HG03159 (cell line): ENCODE measurements around the gene TMEM158.

Experiments used
- ATAC-seq: cut with Tn5 transposase; IDR thresholded peaks from one replicate; pipeline ENCODE4 v1.9.1; 2021; ENCODE audit warnings: mild to moderate bottlenecking, moderate library complexity; ENCODE audit not compliant: unreplicated experiment

Gene TMEM158

GRCh38 chr3:45226206-45226915 lies at the start of gene TMEM158:
TSS of gene TMEM158 (minus strand) at chr3:45226287. CDS start at chr3:45226027, 260 bp downstream.
- ATAC-seq, result no peak

DNA sequence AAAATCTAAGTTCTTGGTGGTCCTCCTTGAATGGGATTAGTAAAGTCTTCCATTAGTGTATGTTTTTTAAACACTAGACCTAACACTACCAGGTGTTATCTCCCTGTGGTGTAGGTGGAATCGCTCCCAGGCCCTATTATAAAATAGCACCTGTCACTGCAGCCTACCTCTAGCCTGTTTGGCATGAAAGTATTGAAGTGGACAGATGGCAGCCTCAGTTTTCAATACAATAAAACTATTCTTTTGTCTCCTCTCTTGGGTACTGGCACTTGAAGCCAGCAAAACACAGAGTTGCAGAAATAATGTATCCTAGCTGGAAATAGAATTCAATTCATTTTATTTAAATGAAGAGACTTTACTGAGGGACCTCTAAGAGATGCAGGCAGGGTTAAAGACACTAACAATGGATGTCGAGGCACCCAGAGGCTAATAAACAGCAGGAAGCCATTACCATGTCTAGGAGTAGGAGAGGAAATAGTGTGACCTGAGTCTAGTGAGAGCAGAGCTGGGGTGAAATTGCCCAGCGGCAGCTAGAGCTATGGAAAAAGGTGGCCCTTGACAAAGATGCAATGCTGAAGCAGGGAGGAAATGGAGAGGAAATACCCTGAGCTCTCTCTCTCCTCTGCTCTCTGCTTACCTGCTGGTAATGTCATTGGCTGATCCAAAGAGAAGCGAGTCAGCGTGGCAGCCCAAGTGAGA lies 49.1 kb upstream of the TMEM158 start:
- ATAC-seq, result no peak

GRCh38 chr3:45273681-45274515 lies 47.8 kb upstream of the TMEM158 start:
- ATAC-seq, result no peak

DNA sequence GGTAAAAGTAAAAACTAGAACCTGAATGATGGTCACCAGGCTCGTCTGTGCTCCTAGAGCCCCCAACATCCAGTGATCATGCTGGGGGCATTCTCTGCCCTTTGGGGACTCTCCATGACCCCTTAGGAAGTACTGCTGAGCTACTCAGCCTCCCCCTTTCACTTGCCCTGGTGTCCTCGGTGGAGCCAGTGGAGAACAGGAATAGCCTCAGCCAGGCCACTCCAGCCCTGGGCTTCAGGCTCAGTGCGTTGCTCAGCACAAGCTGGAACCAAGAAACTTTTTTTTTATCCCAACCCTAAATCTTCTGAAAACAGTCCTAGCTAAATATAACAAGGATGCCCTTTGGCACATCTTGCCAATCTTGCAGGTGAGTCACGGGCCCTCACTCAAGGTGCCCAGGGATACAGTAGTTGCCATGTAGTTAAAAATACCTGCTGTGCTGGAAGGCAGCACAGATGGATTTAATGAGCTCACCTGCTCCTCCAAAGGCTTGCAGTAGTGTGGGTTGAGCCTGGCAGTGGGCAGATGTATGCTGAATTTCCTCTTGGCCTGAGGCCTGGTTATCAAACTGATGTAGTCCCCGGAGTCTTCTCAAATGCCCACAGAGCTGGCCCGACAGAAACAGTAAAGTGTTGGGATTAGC lies 46.9 kb upstream of the TMEM158 start:
- ATAC-seq, result no peak

GRCh38 chr3:45272032-45272810 lies 46.1 kb upstream of the TMEM158 start:
- ATAC-seq, result no peak

DNA sequence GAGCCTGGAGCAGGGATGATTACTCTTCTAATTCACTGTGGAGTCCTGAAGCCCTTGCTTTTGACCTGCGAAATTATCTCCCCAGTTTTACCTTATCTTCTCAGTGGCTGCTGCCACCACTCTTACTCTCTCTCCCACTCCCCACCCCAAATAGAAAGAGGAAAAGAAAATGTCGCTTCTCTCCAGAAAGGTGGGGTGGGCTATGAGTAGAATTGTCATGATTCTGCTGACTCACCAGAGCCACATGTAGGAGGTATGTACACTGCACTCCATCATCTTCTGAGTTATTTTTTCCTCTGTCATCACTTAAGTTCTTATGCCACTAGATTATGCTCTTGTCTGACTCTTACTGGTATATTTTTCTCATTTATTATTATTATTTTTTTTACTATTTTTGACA lies 43.9 kb upstream of the TMEM158 start:
- ATAC-seq, result no peak

DNA sequence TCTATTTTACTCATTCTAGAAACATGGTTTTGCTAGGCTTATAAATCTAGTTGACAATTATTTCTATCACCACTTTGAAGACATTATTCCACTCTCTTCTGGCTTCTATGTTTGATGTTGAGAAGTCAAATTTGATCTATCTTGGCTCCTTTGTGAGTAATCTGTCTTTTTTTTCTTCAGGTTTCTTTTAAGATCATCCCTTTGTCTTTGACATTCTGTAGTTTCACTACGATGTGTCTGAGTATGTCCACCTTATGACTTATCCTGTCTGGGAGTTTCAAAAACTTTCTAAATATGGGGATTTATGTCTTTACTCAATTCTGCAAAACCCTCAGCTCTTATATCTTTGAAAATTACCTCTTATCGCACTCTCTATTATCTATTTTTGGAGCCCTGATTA lies 41.0 kb upstream of the TMEM158 start:
- no peak for ATAC-seq

DNA sequence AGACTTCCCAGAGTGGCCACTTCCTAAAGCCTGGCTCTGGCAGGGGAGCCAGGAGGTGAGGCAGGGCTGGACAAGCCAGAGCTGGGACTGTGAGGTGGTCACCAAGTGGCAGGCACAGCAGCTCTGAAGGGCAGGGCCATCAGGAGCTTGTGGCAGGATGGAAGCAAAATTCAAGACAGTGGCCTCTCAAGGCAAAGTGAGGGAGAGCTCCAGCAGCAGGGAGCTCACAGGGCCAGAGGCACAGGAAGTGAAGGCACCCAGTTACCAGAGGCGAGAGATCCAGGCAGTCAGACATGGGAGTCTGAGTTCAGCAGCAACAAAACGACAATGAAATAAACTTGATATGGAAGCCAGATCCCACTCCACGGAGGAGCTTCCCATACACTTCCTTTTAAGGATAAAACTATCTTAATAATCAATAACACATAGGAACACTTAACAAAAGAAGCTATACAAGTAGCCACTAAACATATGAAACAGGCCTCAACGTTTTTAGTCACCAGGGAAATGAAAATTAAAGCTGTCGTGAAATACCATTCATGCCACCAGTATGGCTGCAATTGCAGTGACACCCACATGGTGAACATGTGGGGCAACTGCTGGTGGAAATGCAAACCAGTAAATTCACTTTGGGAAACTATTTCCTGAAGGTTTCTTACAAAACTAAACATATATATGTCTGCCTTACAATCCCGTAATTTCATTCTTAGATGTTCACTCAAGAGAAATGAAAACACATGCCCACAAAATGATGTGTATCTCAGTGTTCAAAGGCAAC lies 35.4 kb upstream of the TMEM158 start:
- no peak for ATAC-seq

- ATAC-seq, result no peak
Observed at GRCh38 chr3:45259133-45259532, 33.0 kb upstream of the TMEM158 start.

GRCh38 chr3:45258317-45258716 lies 32.2 kb upstream of the TMEM158 start:
- no peak for ATAC-seq

DNA sequence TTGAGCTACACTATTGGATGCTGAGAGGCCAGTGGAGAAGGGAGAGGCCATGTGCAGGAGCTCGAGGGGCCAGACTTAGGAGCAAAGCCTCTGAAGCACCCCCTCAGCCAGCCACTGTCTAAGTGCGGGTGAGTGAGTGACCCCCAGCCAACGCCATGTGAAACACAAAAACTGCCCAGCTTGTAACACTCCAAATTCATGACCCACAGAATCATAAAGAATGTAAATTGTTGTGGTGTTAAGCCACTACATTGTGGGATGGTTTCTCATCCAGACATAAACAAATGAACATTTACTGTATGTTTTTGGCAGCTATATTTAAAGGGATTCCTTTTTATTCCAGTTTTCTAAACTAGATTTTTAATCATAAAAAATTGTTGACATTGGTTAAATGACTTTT lies 27.2 kb upstream of the TMEM158 start:
- no peak for ATAC-seq

- ATAC-seq, result no peak
Observed at GRCh38 chr3:45252826-45253225, 26.7 kb upstream of the TMEM158 start.

GRCh38 chr3:45249391-45249790 lies 23.3 kb upstream of the TMEM158 start:
- no peak for ATAC-seq

GRCh38 chr3:45246241-45246640 lies 20.2 kb upstream of the TMEM158 start:
- ATAC-seq, result no peak

DNA sequence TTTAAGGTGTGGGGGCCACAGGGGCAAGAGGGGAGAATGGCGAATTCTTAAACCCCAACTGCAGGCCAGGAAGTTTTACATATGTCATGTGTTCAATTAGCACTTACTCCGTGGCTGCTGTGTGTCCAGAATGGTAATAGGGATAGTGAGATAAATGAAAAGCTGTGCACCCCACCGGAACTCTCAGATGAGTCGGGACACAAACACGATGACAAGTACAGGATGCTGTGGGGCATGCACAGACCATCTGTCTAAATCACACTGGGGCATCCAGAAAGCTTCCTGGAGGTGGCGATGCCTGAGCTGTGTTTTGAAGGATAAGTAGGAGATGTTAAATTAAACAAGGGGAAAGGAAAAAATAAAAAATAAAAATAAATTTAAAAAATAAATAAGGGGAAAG lies 18.3 kb upstream of the TMEM158 start:
- no peak for ATAC-seq

DNA sequence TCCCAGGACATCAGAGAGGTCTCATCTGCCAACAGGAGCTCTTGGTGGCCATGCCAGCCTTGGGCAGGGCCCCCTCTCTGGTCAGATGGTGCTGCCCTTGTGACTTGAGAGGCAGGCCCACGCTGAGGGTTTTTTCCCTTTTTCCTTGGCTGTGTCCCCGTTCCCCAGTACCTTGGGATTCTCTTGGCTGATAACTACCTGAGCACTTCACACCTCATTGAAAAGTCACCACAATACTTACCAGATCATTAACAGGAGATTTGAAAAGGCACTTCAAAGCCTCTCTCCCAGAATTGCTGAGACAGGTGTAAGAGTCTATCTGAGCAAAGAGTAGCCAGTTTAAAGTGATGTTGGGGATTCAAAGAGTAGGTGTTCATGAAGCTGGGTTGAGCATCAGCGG lies 15.1 kb upstream of the TMEM158 start:
- ATAC-seq, result no peak

GRCh38 chr3:45240292-45240691 lies 14.2 kb upstream of the TMEM158 start:
- ATAC-seq, result no peak

DNA sequence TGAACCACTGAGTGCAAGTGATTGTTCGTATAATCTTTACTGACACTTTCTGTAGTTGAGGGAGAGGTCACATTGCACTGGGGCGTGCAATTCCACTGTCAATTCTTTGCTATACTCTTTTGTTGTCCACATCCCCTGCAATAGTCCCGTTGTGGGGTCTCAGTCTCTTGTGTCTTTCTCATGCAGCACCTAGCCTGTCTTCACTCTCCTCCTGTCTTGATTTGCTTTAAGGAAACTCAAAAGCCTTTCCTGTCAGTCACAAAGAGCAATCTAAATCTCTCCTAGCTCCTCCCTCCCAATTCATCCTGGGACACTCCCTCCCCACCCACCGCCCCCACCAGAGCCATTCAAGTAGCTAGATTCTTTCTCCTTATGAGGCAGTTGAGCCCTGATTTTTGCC lies 13.2 kb upstream of the TMEM158 start:
- no peak for ATAC-seq

- no peak for ATAC-seq
Observed at GRCh38 chr3:45236964-45237363, 10.9 kb upstream of the TMEM158 start.

DNA sequence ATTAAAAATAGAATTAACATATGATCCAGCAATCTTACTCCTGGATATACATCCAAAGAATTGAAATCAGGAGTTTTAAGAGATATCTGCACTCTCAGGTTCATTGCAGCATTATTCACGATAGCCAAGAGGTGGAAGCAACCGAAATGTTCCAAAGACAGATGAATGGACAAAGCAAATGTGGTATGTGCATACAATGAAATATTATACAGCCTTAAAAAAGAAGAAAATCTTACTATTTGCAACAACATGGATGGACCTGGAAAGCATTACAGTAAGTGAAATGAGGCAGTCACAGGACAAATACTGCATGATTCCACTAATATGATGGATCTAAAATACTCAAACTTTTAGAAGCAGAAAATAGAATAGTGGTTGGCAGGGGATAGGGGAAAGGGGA lies 9.3 kb upstream of the TMEM158 start:
- ATAC-seq, result no peak
